Measurements from ENCODE around the gene IFI35.
A peak's percentile ranks its signal among the peaks of the same experiment; 100 is the strongest.
"Not testable (repeated sequence)": the region's sequence is repeated elsewhere in the genome, so short reads cannot be mapped to it uniquely, and the experiment has no call there.

IFI35 gene

GRCh38 chr17:42997984-42998938 is 8.3 kb upstream of the IFI35 start, which contains the start of gene RPL27:
Gene RPL27, plus strand, starts transcription at chr17:42998419. Its CDS starts 332 bp downstream, at chr17:42998751.
- H3K36me3 ChIP-seq (ENCODE audit: control insufficient read depth, insufficient read depth, low read length), result peaks cover 26% of the 10 kb centered on the region
- no CpG with 5 or more reads among the region's 49 CpGs for WGBS (ENCODE audit: insufficient coverage, insufficient read length)
- H3K4me1 ChIP-seq (ENCODE audit: control insufficient read depth, insufficient read depth, low read length), result 0 out of 2 replicates have a peak, but pooled peaks cover 1% of the 10 kb centered on the region

GRCh38 chr17:42999003-42999525 is 7.5 kb upstream of the IFI35 start:
- H3K36me3 ChIP-seq (ENCODE audit: control insufficient read depth, insufficient read depth, low read length), result peaks cover 30% of the 10 kb centered on the region

More at GRCh38 chr17:42997984-42998938, 8.3 kb upstream of the IFI35 start, which contains the start of gene RPL27:
- no peak within 1 kb of the TSS for H3K27ac ChIP-seq (ENCODE audit: low read length)
- no peaks in the 10 kb centered on the region for H3K27me3 ChIP-seq (ENCODE audit: control insufficient read depth, insufficient read depth, low read length)
- DNase-seq (ENCODE audit: low read depth, low spot score), result peak; percentile 98
- H3K4me3 ChIP-seq (ENCODE audit: low read length), result peak within 1 kb of the TSS; percentile 95
- H3K9me3 ChIP-seq (ENCODE audit: control insufficient read depth, insufficient read depth, low read length), result no peaks in the 10 kb centered on the region

GRCh38 chr17:43000894-43001293 is 5.7 kb upstream of the IFI35 start:
- not testable (repeated sequence) for H3K27ac ChIP-seq (ENCODE audit: low read length); H3K27me3 ChIP-seq (ENCODE audit: control insufficient read depth, insufficient read depth, low read length); H3K4me3 ChIP-seq (ENCODE audit: low read length); H3K9me3 ChIP-seq (ENCODE audit: control insufficient read depth, insufficient read depth, low read length); DNase-seq (ENCODE audit: low read depth, low spot score); H3K4me1 ChIP-seq (ENCODE audit: control insufficient read depth, insufficient read depth, low read length)
- peaks cover 30% of the 10 kb centered on the region for H3K36me3 ChIP-seq (ENCODE audit: control insufficient read depth, insufficient read depth, low read length)
- no CpG with 5 or more reads among the region's 13 CpGs for WGBS (ENCODE audit: insufficient coverage, insufficient read length)

More at GRCh38 chr17:42999003-42999525, 7.5 kb upstream of the IFI35 start:
- DNase-seq (ENCODE audit: low read depth, low spot score), result no peak
- Histone ChIP-seq H3K27me3 (ENCODE audit: control insufficient read depth, insufficient read depth, low read length) (no peaks in the 10 kb centered on the region), H3K4me3 (ENCODE audit: low read length) (peak overlapping the region; percentile 95), H3K4me1 (ENCODE audit: control insufficient read depth, insufficient read depth, low read length) (0 out of 2 replicates have a peak, but pooled peaks cover 1% of the 10 kb centered on the region), H3K27ac (ENCODE audit: low read length) (no peak overlapping the region), H3K9me3 (ENCODE audit: control insufficient read depth, insufficient read depth, low read length) (no peaks in the 10 kb centered on the region)
- whole genome bisulfite sequencing (ENCODE audit: insufficient coverage, insufficient read length), result no CpG with 5 or more reads among the region's 10 CpGs

GRCh38 chr17:43003542-43004172 is 2.9 kb upstream of the IFI35 start:
- Histone ChIP-seq H3K27me3 (ENCODE audit: control insufficient read depth, insufficient read depth, low read length) (no peaks in the 10 kb centered on the region), H3K9me3 (ENCODE audit: control insufficient read depth, insufficient read depth, low read length) (no peaks in the 10 kb centered on the region), H3K36me3 (ENCODE audit: control insufficient read depth, insufficient read depth, low read length) (peaks cover 30% of the 10 kb centered on the region), H3K27ac (ENCODE audit: low read length) (no peak overlapping the region), H3K4me1 (ENCODE audit: control insufficient read depth, insufficient read depth, low read length) (0 out of 2 replicates have a peak, but pooled peaks cover 3% of the 10 kb centered on the region), H3K4me3 (ENCODE audit: low read length) (no peak overlapping the region)
- WGBS (ENCODE audit: insufficient coverage, insufficient read length), result no CpG with 5 or more reads among the region's 5 CpGs
- no peak for DNase-seq (ENCODE audit: low read depth, low spot score)

- no CpG with 5 or more reads among the region's 5 CpGs for WGBS (ENCODE audit: insufficient coverage, insufficient read length)
- no peak overlapping the region for H3K4me3 ChIP-seq (ENCODE audit: low read length)
These were observed 4.2 kb downstream of the IFI35 start for GRCh38 chr17:43010667-43011308.

GRCh38 chr17:43011728-43012472 is 5.3 kb downstream of the IFI35 start:
- no CpG with 5 or more reads among the region's 15 CpGs for WGBS (ENCODE audit: insufficient coverage, insufficient read length)
- H3K4me1 ChIP-seq (ENCODE audit: control insufficient read depth, insufficient read depth, low read length), result peaks cover 7% of the 10 kb centered on the region; the same call in 1 of the 2 replicates
- DNase-seq (ENCODE audit: low read depth, low spot score), result no peak
- no peaks in the 10 kb centered on the region for H3K27me3 ChIP-seq (ENCODE audit: control insufficient read depth, insufficient read depth, low read length)
- no peak overlapping the region for H3K27ac ChIP-seq (ENCODE audit: low read length)
- H3K4me3 ChIP-seq (ENCODE audit: low read length), result no peak overlapping the region
- no peaks in the 10 kb centered on the region for H3K9me3 ChIP-seq (ENCODE audit: control insufficient read depth, insufficient read depth, low read length)
- peaks cover 16% of the 10 kb centered on the region; the same call in 1 of the 2 replicates for H3K36me3 ChIP-seq (ENCODE audit: control insufficient read depth, insufficient read depth, low read length)

More at GRCh38 chr17:43010667-43011308, 4.2 kb downstream of the IFI35 start:
- H3K9me3 ChIP-seq (ENCODE audit: control insufficient read depth, insufficient read depth, low read length), result no peaks in the 10 kb centered on the region
- no peak overlapping the region for H3K27ac ChIP-seq (ENCODE audit: low read length)
- no peak for DNase-seq (ENCODE audit: low read depth, low spot score)
- no peaks in the 10 kb centered on the region for H3K27me3 ChIP-seq (ENCODE audit: control insufficient read depth, insufficient read depth, low read length)
- H3K36me3 ChIP-seq (ENCODE audit: control insufficient read depth, insufficient read depth, low read length), result peaks cover 9% of the 10 kb centered on the region; the same call in 1 of the 2 replicates
- H3K4me1 ChIP-seq (ENCODE audit: control insufficient read depth, insufficient read depth, low read length), result peaks cover 6% of the 10 kb centered on the region; the same call in 1 of the 2 replicates

- Histone ChIP-seq H3K4me3 (ENCODE audit: low read length) (no peak overlapping the region), H3K9me3 (ENCODE audit: control insufficient read depth, insufficient read depth, low read length) (no peaks in the 10 kb centered on the region), H3K36me3 (ENCODE audit: control insufficient read depth, insufficient read depth, low read length) (peaks cover 24% of the 10 kb centered on the region), H3K27me3 (ENCODE audit: control insufficient read depth, insufficient read depth, low read length) (no peaks in the 10 kb centered on the region), H3K27ac (ENCODE audit: low read length) (no peak overlapping the region), H3K4me1 (ENCODE audit: control insufficient read depth, insufficient read depth, low read length) (peaks cover 7% of the 10 kb centered on the region; the same call in 1 of the 2 replicates)
- DNase-seq (ENCODE audit: low read depth, low spot score), result no peak
- WGBS (ENCODE audit: insufficient coverage, insufficient read length), result no CpG with 5 or more reads among the region's 8 CpGs
These were observed 6.7 kb downstream of the IFI35 start for GRCh38 chr17:43013296-43013695.

- H3K9me3 ChIP-seq (ENCODE audit: control insufficient read depth, insufficient read depth, low read length), result no peaks in the 10 kb centered on the region
- H3K27me3 ChIP-seq (ENCODE audit: control insufficient read depth, insufficient read depth, low read length), result no peaks in the 10 kb centered on the region
- no peak overlapping the region for H3K4me3 ChIP-seq (ENCODE audit: low read length)
- WGBS (ENCODE audit: insufficient coverage, insufficient read length), result no CpG with 5 or more reads among the region's 12 CpGs
- H3K36me3 ChIP-seq (ENCODE audit: control insufficient read depth, insufficient read depth, low read length), result peaks cover 27% of the 10 kb centered on the region
- DNase-seq (ENCODE audit: low read depth, low spot score), result no peak
- H3K27ac ChIP-seq (ENCODE audit: low read length), result no peak overlapping the region
- peaks cover 7% of the 10 kb centered on the region; the same call in 1 of the 2 replicates for H3K4me1 ChIP-seq (ENCODE audit: control insufficient read depth, insufficient read depth, low read length)
These were observed 7.5 kb downstream of the IFI35 start for GRCh38 chr17:43014020-43014648.

All from iPS DF 6.9 (cell line).